GM21786 (cell line): Measurements from ENCODE around the gene LKAAEAR1.

ENCODE experiments used
- ATAC-seq: cut with Tn5 transposase; IDR thresholded peaks from one replicate; pipeline ENCODE4 v1.9.1; 2021; ENCODE audit not compliant: unreplicated experiment

LKAAEAR1 gene

GRCh38 chr20:64053841-64054661 lies 30.1 kb downstream of the LKAAEAR1 start:
- no peak for ATAC-seq

- no peak for ATAC-seq
Observed at GRCh38 chr20:64052987-64053840, 31.0 kb downstream of the LKAAEAR1 start.

DNA sequence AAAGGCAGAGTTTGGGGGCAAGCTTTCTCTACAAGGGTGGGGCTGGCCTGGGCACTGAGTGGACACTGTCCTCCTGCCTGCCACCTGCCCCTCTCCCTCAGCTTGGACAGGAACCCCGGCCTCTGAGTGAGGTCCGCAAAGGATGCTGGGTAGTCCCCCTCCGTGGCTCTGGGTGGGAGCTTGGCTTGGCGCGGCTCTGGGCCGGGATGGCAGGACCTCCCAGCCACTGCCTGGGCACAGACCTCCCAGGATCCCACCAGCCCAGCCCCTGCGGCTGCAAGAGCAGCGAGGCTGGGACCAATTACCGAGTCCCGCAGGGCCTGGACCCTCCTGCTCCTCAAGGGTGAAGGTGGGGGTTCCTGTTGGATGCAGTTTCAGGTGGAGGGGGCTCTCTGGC lies 31.9 kb downstream of the LKAAEAR1 start:
- no peak for ATAC-seq

DNA sequence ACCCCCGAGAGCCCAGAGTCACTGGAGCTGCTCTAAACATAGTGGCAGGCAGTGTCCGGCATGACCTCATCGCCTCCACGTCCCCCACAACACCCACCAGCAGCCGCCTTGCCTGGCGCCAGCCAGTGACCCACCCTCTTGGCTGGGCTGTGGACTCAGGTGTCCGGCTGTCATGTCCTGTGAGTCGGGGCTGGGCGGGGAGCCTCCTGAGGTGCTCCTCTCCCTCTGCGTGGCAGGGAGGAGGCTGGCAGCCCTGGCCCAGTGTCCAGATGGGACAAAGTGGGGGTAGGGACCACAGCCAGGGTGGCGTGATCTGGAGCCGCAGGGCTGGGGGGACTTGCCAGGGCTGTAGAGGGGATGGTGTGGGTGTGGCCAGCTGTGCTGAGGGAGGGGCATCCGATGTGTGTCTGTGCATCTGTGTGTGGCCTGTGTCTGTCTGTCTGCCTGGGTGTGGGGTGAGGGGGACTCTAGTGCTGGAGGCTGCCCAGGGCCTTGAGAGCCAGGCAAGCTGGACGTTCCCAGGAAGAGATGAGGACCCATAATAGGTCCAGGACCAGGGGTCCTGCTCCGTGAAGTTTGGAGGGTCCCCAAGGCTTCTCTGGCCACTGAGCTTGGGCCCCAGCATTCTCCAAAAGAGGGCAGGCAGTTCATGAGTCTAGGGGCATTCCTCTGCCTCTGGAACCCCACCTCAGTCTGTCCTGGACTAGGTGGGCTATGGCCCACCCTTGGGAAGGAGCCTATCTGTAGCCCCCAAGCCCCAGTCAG lies 32.5 kb downstream of the LKAAEAR1 start:
- no peak for ATAC-seq

DNA sequence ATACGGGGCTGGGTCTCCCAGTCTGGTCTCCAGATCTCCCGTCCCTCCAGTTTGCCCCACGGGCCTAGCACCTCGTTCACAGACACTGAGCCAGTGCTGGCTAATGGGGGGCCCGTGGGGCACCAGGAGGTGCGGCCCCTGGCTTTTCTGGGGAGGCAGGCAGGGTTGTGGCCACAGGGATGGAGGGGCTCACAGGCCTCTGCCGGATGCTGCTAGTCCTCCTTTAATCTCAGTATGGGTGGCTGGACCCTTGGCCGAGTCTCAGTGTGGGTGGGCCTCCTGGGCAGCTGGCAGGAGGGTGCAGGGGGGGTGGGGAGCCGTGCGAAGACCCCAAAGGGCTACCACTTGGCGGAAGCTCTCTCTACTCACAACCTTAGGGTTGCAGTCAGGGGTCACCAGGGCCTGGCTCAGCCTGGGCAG lies 33.2 kb downstream of the LKAAEAR1 start:
- no peak for ATAC-seq

- no peak for ATAC-seq
Observed at GRCh38 chr20:64050261-64051032, 33.8 kb downstream of the LKAAEAR1 start.

DNA sequence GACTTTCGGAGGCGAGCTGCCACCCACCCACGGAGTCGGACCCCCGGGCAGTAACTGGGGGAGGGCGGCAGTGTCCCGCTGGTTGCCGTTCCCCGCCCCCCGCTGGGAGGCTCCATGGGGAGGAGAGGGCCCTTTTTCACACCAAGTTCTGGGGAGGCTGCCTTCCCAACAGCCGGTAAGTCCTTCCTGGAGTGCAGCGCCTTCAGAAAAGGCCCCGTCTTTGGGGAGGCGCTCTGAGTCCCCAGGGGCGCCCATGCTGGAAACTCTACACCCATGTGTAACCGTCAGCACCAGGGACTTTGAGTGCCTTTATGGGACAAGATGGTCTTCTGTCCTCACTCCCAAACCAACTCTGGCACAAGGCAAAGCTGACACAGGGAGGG lies 34.3 kb downstream of the LKAAEAR1 start:
- ATAC-seq = no peak

DNA sequence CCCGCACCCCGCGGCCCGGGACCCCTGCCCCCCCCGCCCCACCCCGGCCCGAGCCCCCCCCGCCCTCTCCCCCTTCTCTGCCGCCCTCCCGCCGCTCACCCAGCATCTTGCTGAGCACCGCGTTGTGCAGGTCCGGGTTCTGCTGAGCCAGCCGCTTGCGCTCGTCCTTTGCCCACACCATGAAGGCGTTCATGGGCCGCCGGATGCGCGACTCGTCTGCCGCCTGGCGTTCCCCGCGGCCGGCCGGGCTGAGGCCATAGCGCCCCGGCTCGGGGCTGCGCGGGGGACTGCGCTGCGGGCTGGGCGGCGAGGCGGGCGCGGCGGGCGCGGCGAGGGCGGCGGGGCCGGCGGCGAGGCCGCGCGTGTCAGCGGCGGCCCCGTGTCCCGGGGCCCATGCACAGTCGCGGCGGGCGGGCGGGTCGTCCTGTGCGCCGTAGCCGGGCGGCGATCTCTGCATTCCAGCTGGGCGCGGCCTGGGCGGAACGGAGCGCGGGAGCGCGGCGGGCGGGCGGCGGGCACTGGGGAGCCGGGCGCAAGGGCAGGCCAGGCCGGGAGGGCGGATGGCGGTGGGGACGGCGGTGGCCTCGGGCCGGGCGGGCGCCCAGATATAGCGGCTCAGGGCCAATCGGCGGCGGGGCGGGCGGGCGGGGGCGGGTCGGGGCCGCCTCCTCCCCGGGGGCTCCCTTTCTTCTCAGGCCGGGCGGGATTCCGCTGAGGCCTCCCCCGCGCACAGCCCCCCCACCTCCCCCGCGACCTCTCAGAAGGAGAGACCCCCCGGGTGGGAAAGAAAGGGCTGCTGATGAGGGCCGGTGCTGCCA lies 34.9 kb downstream of the LKAAEAR1 start, which contains the start of gene SOX18:
Gene SOX18 (minus strand): TSS at position 580 of the 818 bp plus-strand sequence. CDS start 123 bp downstream, at position 457.
- no peak for ATAC-seq

GRCh38 chr20:64048402-64049044 lies 35.7 kb downstream of the LKAAEAR1 start:
- no peak for ATAC-seq

GRCh38 chr20:64047968-64048401 lies 36.2 kb downstream of the LKAAEAR1 start:
- no peak for ATAC-seq

- no peak for ATAC-seq
Observed at GRCh38 chr20:64047046-64047389, 37.2 kb downstream of the LKAAEAR1 start.

GRCh38 chr20:64045346-64046011 lies 38.7 kb downstream of the LKAAEAR1 start:
- no peak for ATAC-seq

DNA sequence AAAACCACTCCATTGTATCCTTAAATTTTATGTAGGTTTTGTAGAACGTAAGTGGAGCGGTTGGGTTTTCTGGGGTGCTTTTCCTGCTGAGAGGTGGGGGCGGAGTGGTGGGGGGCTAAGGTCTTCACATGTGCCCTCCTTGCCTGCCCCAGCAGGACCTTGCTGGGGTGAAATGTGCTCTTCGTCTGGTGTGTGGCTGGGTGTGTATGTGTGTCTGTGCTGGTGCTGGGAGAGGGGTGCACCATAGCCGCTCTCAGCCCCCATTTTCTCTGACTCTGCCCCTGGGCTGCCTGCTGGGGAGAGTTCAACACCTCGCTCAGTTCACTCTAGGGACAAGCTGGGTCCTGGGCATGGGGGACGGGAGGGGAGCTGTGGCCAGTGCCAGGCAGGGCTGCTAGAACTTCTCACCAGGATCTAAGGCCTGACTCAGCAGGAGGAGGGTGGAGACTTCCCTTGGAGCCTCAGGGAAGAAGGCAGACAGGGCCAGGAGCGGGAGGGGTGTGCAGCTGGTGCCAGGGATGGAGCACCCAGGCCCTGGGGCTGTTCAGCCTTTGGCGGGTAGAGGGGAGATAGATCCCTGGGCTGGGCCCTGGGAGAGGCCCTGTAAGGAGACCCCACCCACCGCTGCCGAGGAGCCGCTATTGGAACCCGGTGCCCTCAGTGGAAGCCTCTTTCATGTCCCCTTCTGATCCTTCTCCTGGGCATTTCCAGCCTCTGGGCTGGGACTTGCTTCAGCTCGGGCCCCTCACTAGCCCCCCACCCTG lies 39.5 kb downstream of the LKAAEAR1 start:
- ATAC-seq = no peak

- no peak for ATAC-seq
Observed at GRCh38 chr20:64043768-64044167, 40.4 kb downstream of the LKAAEAR1 start.

DNA sequence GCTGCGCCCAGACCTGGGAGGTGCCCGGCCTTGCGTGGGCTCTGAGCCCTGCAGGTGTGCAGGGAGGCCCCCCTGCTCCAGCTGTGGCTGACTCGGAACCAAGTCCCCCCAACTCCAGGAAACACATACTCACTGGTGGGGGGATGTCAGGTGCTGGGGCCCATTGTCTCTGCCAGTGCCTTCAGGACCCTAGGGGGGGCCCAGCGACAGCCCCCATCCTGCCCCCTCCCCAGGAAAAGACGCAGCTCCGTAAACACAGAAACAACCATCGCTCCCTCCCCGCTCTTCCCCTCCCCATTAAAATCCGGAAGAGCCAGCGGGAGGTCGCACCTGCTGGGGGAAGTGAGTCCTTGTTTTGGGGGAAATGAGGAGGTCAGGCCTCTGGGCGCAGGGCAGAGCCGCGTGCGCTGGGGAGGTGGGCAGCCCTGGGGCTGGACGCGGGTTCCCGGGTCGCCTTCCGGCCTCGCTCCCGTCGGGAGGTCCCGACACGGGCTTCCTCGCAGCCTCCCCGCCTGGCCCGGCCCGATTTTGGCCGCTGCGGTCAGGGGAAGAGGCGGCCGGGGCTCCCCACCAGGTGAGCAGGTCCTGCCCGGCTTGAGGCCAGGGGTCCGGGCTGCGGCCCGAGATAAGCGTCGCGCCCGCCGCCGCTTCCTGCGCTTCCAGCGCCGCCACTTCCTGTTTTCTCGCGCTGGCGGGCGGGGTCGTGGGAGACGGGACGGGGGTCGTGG lies 42.0 kb downstream of the LKAAEAR1 start:
- no peak for ATAC-seq

DNA sequence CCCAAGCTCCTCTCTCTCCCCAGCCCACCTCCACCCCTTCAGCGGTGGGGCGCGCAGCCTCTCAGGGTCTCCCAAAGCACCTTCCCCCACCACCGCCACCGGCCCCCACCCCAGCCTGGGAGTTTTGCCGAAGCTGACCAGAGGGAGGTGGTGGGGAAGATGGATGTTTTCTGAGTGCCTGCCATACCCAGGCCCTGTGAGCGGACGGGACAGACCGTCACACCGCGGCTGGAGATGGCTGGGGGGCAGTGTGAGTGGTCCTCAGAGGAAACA lies 42.5 kb downstream of the LKAAEAR1 start:
- no peak for ATAC-seq

DNA sequence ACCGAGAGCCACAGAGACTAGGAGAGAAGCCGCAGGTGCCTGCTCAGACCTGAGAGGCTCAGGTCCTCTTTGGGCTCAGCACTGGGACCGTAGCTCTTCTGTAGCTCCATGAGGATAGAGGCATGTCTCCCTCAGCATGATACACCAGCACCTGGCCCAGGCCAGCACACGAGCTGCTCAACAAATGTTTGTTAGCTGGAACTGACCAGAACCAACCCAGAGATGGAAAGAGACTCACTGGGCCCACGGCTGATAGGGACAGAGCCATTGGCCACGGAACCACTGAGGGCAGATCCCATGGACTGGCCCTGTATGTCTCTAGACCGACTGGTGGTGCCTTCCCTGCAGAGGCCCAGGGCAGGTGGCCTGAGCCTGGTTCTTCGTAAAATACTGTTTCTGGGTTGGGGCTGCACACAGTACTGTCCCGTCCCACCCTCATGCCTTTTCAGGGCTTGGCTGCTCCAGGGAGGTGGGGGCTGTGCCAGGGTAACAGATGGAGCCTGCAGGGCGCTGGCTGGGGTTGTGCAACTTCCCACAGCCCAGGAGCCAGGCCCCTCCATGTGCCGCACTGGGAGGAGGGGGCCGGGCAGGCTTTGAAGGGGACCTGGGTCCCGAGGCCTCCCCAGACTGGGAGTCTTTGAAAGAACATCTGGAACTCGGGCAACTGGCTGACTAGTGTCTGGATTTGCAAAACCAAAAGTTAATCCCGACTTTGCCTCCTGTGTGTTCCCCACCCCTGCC lies 43.0 kb downstream of the LKAAEAR1 start:
- no peak for ATAC-seq
